DMS53 (cell line): ENCODE results near the gene B4GALT5.

Experiments
- DNase-seq: peaks from one replicate; lab custom pipeline; 2025; lab: John Stamatoyannopoulos, UW

B4GALT5 gene

DNA sequence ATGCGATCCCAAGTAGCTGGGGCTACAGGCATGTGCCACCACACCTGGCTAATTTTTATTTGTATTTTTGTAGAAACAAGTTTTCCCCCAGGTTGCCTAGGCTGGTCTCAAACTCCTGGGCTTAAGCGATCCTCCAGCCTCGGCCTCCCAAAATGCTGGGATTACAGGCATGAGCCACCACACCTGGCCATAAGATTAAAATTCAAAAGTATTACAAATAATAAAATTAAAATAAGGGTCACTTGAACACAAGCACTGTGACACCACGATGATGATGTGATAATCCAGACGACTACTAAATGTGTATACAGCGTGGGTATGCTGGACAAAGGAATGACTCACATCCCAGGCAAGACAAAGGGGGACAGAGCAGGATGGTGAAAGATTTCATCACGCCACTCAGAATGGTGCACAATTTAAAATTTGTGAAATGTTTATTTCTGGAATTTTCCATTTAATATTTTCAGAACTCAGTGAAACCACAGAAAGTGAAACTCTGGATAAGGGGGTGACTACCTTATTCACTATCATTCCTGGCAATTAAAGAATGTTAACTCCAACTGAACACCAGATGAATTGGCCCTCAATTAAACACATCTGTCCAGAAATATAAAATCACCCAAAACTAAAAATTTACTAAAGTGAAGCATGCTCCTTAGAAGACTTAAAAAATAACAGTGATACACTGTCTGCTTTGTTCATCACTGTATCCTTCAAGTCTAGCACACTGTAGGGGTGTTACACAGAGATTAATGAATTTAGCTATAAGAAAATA, 13.1 kb downstream of the B4GALT5 start:
- DNase-seq: peak; percentile 92

DNA sequence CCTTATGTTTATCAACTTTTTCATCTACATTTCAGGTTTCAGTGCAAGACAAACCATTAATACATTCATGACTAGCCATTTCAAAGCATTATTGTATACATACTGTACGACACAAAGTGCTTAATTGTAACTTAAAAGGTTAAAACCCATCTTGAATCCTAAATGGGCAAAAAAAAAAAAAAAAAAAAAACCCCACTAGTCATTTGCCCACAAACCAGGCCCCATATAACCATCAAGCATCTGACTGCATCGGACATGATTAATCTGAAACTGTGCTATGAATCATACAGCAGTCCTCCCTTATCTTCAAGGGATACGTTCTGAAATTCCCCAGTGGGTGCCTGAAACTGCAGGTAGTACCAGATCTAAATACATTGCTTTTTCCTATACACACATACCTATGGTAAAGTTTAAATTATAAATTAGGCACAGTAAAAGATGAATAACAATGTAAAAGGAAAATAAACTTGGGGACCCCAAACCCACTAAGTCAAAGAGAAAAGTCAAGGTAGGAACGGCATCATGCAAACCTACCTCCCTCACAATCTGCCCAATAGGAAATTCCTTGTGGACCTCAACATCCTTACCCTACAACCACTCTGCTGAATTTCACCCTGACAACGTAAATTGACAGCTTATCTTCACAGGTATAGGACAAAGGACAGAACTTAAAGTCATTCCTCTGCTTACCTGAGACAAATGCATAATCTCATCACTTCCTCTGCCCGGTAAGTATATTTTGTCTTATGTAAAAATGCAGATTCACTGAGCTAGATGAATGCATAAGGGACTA, 14.3 kb downstream of the B4GALT5 start:
- DNase-seq: peak; percentile 27

DNA sequence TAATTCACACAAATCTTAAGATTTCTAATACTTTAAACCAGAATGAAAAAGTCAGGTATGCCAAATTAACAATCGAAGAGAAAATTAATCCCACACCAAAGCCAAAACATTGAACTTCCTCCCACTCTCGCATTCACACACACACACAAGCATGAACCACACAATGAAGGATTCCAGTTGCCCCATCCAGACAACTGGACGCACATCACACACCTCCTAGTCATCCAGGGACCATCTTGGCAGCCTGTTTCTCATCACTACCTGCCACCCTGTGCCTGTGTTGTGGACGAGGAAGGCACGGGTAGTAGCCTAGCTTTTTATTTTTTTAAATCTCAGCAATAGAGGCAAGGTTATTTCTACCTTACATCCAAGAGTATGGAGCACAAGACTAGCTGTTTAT, 15.2 kb downstream of the B4GALT5 start:
- no peak for DNase-seq

DNA sequence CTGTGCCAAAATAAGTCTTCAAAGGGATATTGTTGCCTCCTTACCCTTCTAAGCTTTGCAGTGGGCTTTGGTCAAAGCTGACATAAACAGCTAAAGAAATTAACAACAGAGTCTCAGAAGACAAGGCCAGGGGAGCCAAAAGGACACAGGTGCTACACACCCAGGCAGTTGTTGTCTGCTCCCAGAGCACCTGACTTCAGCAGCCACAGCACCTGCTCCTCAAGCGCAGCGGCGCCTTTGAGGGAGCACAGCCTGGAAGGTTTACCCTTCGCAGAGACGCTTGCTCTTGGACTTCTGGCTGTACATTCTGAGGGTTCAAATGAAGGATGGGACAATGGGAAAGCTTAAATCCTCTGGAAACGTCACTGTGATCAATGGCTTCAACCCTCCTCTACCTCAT, 16.6 kb downstream of the B4GALT5 start:
- peak; percentile 90 for DNase-seq

DNA sequence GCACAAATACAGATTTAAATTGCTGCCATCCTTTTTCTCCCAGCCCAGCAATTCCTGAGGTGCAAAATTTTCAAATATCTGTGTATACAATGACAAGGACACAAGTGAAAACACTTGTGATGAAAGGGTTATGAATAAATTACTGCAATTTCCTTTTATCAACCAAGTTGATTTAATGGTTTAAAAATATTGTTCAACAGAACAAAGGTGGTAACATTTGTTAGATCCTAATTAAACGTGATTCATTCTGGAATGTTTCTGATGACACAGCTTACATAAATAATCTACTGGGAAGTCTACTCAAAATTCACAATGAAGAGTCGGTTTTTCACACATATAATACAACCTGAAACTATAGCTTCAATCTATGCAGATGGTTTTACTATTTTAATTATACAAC, 17.1 kb downstream of the B4GALT5 start:
- DNase-seq: no peak

DNA sequence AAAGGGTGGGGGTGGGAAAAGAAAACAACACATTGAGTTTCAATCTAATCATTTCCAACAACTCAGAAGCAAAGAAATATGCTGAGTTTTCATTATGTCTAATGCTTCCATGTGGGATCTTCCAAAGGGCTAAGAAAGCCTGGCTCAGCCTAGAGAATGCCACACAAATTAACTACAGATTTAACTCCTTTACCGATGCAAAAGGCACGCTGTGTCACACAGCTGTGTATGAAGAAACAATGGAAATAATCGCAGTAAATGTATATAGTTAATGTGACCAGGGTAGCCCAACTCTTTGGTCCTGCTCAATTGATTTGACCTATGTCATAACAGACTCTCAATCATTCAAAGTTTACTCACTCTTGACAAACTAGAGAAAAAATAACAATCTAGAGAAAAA, 17.8 kb downstream of the B4GALT5 start:
- DNase-seq: no peak

DNA sequence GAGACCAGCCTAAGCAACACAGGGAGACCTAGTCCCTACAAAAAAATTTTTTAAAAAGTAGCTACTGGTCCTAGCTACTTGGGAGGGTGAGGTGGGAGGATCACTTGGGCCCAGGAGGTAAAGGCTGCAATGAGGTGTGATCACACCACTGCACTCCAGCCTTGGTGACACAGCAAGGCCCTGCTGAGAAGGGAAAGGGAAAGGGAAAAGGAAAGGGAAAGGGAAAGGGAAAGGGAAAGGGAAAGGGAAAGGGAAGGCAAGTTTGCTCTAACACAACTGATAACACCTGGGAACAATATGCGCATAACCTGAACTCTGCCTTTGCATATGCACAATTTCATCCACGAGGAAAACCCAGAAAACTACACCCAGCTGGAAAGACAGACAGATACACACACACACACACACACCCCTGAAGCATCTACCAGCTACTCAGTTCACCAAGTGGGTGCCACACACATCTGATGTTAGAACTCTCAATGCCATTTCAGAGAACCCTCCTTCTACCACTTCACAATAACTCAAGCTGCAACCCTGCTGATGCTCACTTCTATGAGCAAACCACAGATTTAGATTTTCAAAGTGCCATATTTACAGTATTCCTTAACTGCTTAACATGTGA, 19.1 kb downstream of the B4GALT5 start:
- no peak for DNase-seq

DNA sequence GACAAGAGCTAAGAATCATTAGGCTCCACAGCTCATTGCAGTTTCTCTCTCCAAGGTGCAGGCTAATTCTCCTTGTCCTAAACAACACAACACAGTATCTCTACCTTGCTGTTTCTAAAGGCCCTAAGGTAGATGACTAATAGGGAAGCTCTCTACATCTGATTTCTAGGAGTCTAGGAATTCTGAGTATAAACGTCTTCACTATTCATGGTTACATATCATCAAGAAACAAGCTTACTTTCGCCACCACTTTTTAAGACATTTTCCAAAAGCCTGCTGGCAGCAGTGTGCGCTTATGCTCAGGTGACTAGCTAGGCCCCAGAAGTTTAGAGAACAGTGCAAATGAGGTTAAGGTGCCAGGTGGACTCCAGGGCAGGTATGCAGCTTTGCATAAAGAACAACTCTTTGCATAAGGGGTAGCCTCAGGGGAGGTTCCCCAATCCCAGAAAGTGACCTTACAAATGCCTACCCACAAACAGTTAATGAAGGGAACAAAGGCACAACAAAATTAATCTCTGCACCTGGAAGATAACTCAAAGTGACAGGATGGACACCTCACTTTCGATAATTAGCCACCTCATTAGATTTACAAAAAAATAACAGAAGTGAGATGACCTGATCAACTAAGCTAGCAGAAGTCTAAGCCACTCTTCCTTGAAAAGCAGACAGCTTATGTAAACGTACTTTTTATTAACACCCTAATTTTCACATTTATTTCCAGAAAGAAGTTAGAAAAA, 20.1 kb downstream of the B4GALT5 start:
- DNase-seq: no peak

DNA sequence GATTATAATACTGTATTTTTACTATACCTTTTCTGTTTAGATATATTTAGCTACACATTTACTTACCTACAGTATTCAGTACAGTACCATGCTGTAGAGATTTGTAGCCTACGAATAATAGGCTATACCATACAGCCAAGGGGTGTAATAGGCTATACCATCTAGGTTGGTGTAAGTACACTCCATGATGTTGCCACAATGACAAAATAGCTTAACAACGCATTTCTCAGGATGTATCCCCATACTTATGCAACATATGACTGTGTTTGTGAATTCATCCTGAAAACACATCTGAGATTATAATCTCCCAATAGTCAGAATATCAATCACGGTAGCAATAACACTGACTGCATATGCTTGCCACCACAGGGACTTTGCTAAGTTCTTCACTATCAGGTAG, 20.7 kb downstream of the B4GALT5 start:
- DNase-seq: no peak

DNA sequence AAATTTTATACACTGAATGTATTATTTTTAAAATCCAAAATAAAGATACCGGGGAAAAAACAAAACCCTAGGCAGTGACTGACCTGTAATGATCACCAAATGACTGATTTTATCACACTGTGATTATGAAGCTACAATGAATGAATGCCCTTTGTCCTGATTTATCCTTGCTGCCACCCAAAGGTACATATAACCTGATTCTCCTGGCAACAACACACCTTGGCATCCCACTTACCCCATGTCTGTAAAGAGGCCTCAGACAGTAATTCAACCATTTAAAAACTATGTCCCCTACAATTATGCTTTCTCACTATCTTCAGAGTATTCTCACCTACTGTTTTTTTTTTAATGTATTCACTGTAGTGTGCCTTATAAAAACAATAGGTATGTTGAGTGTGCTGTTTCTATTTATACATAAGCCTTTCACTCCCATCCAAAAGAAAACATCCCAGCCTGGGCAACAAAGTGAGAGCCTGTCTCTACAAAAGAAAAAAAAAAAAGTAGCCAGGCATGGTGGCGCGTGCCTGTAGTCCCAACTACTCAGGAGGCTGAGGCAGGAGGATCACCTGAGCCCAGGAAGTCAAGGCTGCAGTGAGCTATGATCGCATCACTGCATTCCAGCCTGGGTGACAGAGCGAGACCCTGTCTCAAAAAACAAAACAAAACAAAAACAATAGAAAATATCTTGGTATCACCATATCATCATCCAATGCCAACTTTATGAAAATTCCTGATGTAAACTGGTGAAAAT, 21.7 kb downstream of the B4GALT5 start:
- no peak for DNase-seq

DNA sequence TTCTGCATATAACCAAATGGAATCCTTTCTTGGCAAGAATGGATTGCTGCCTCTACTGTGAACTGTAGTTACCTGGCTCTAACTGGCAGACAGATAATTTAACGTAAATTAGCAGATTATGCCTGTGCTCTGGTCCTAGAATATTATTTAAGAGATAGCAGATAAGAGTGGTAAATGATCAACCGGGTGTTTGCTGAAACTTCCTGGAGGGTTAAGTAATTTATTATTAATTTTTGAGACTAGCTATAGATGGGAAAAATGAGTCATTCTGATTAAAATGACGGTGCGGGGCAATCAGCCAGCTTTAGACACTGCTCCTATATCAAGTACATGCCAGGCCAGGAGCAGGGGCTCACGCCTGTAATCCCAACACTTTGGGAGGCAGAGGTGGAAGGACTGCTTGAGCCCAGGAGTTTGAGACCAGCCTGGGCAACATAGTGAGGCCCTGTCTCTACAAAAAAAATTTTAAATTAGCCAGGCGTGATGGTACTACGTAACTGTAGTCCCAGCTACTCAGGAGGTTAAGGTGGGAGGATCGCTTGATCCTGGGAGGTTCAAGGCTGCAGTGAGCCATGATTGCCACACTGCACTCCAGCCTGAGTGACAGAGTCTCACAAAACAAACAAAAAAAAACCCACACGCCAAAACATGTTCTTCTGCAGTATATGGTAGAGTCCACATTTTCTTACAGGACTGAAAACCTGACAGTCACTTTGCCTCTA, 22.6 kb downstream of the B4GALT5 start:
- peak; percentile 68 for DNase-seq

DNA sequence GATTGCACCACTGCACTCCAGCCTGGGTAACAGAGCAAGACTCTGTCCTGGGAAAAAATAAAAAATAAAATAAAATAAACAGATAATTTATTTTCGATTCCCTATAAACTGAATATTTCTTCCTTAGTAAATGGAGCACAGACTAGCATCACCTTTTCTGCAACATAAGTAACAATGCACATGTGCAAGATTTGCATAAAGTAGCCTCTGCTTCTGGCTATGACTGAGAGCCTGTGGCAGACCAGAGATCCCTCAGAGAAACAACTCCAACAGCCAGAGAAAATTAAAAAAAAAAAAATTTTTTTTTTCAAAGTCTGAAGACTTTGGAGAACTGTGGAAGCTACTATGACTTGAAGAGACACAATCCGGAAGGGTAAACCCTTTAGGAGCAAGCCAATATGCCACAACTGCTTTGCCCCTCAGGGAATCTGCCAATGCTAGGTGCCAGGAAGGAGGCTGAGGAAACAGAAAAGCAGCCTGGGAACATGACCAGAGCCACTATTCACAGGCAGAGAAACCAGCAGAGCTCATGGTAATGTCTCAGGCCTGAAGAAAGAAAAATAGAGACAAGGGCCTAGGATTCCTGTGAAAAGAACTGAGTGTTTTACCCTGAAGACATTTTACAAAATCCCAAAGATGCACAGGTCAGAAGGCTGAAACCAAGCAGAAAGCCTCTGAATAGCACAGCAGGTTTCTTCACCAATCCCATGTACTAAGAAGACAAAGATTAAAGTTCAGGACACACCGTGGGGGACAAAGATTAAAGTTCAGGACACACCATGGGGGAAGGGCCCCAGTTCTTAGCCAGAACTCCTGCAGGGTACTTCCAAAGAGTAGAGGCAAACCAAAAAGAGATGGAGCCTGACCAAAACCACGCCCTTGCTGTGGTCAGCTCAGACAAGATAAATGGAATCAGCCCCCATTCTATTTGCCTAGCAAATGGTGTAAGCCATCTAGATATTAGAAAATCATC, 25.8 kb downstream of the B4GALT5 start:
- no peak for DNase-seq

DNA sequence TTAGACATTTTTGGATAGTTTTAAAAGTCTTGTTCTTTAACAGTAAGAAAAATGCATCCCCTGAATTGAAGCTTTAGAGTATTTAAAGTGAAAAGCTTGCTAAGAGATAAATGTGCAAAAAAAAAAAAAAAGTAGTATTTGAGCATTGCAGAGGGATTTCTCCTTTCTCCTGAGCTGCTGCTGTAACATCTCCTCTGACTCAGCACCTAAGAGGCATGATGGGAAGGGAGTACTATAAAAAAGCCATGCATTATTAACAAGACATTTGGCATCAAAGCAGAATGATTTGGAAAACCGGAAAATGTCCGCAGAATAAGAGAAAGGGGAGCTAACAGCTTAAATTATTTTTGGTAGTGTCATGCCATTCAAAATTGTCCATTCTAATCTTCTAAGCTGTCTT, 27.9 kb downstream of the B4GALT5 start:
- peak; percentile 19 for DNase-seq

DNA sequence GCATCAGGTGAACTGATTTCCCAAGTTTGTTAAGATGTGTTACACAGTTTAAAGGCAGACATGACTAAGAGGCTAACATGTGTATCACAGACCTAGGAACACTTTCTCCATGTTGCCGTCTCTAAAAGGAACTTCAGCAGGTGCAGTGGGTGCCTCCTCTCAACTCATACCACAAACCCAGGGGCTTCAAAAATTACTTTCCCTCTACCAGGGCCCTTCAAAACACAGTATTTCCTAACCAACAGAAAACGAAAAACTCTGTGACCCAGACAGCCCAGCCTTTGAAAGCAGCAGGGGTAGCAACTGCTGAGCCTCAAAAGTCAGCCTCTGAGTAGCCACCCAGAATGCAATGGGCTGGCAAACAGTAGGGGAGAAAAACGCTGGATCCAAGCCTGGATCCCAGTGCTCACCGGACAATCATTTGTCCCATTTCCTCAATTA, 28.5 kb downstream of the B4GALT5 start:
- no peak for DNase-seq

DNA sequence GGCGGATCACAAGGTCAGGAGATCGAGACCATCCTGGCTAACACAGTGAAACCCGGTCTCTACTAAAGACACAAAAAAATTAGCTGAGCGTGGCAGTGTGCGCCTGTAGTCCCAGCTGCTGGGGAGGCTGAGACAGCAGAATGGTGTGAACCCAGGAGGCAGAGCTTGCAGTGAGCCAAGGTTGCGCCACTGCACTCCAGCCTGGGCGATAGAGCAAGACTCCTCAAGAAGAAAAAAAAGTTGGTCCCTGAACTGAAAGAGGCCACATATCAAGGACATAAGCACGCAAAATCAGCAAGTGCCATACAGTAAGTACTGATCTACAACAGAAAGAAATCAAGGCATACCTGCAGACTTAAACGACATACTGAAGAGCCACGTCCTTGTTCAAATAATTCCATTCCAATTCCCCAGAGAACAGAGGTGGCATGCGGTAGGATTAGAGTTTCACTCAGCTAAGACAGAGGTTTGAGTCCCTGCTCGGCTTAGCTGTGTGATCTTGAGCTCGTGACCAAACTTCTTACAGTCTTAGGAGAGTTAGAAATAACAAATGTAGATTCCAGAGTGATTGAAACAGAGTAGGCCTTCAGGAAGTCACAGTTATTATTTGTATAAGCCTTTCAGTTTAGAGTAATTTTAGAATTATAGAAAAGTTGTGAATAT, 29.2 kb downstream of the B4GALT5 start:
- DNase-seq: no peak

DNA sequence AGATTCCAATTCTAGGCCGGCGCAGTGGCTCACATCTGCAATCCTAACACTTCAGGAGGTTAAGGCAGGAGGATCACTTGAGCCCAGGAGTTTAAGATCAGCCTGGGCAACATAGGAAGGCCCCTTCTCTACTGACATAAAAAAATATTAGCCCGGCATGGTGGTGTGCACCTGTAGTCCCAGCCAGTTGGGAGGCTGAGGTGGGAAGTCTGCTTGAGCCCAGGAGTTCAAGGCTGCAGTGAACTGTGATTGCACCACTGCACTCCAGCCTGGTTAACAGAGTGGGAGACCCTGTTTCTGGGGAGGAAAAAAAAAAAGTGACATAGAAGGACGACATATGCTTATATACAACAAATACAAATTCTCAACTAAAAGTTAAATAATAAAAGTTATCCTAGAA, 30.9 kb downstream of the B4GALT5 start:
- no peak for DNase-seq

DNA sequence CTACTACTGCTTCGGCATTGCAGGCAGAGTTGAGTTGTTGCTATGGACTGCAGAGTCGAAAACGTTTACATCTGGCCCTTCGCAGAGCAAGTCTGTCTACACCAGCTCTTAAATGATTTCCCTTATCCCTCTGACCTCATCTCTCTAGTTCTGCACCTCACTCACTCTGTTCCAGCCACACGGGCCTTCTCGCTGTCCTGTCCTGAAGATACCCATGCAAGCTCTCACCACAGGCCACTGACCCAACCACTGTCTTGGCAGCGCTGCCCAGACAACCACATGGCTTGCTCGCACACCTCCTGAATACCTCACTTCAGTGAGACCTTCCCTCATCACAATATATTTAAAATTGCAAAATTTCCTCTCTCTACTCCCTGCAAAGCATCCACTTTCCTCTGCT, 31.4 kb downstream of the B4GALT5 start:
- DNase-seq: no peak

DNA sequence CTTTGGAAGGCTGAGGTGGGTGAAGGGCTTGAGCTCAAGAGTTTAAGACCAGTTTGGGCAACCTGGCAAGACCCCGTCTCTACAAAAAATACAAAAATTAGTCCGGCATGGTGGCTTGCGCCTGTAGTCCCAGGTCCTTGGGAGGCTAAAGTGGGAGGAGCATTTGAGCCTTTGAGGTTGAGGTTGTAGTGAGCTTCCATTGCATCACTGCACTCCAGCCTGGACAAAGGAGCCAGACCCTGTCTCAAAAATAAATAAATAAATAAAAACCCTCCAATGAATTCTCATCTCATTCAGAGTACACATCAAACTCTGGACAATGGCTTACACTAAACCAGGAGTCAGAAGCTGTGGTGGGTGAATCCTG, 31.8 kb downstream of the B4GALT5 start:
- DNase-seq: no peak

DNA sequence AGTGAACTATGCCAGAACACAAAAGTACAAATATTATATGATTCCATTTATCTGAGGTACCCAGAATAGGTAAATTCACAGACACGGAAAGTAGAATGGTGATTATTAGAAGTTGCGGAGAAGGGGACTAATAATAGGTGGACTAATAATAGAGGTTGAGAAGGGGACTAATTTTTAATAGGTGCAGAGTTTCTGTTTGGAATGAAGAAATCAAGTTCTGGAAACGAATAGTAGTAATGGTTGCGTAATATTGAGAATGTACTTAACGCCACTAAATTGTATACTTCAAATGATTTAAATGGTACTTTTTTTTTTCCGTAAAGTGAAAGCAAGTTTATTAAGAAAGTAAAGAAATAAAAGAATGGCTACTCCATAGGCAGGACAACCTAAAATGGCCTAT, 33.2 kb downstream of the B4GALT5 start:
- no peak for DNase-seq
